Neural crest cell (in vitro differentiated cells): ENCODE results near the gene PACSIN2. TPM values are rescaled to one million over a fixed set of nuclear protein-coding genes. Genes with fewer than 3 reads are reported as not detected.
"Not testable (repeated sequence)": the region's sequence is repeated elsewhere in the genome, so short reads cannot be mapped to it uniquely, and the experiment has no call there.

Experiments
- DNase-seq: peaks from one replicate; pipeline ENCODE4 v3.0.0; 2021; ENCODE audit warnings: low read depth, mixed read lengths, low spot score
- H3K27ac Mint-ChIP-seq: one replicate; pipeline ENCODE4 v1.8.0; 2021; ENCODE audit warnings: mild to moderate bottlenecking, mixed read lengths; ENCODE audit not compliant: unreplicated experiment
- H3K27me3 Mint-ChIP-seq: 2 replicates; pipeline ENCODE4 v1.8.0; 2021; ENCODE audit warnings: low read depth, mild to moderate bottlenecking, mixed read lengths
- H3K36me3 Mint-ChIP-seq: 2 replicates; pipeline ENCODE4 v1.8.0; 2021; ENCODE audit warnings: low read depth, mild to moderate bottlenecking, mixed read lengths
- H3K4me1 Mint-ChIP-seq: 2 replicates; pipeline ENCODE4 v1.8.0; 2021; ENCODE audit warnings: mixed read lengths
- H3K4me3 Mint-ChIP-seq: one replicate; pipeline ENCODE4 v1.8.0; 2021; ENCODE audit warnings: mild to moderate bottlenecking, mixed read lengths
- H3K9me3 Mint-ChIP-seq: 2 replicates; pipeline ENCODE4 v1.8.0; 2021; ENCODE audit warnings: mixed read lengths
- CTCF ChIP-seq: fragments of 200-600 bp; sonication (generic); conservative IDR thresholded peaks from 2 replicates; pipeline ENCODE4 v1.5.0; 2021; ENCODE audit warnings: antibody characterized with exemption, mild to moderate bottlenecking
- total RNA-seq: library from RNA; stranded (reverse); gene quantifications from 2 replicates; pipeline ENCODE4 v1.2.1, GENCODE V29; 2021

The PACSIN2 gene
- total RNA-seq, 1 donor from 2014 or later, result 79.4 TPM

DNA sequence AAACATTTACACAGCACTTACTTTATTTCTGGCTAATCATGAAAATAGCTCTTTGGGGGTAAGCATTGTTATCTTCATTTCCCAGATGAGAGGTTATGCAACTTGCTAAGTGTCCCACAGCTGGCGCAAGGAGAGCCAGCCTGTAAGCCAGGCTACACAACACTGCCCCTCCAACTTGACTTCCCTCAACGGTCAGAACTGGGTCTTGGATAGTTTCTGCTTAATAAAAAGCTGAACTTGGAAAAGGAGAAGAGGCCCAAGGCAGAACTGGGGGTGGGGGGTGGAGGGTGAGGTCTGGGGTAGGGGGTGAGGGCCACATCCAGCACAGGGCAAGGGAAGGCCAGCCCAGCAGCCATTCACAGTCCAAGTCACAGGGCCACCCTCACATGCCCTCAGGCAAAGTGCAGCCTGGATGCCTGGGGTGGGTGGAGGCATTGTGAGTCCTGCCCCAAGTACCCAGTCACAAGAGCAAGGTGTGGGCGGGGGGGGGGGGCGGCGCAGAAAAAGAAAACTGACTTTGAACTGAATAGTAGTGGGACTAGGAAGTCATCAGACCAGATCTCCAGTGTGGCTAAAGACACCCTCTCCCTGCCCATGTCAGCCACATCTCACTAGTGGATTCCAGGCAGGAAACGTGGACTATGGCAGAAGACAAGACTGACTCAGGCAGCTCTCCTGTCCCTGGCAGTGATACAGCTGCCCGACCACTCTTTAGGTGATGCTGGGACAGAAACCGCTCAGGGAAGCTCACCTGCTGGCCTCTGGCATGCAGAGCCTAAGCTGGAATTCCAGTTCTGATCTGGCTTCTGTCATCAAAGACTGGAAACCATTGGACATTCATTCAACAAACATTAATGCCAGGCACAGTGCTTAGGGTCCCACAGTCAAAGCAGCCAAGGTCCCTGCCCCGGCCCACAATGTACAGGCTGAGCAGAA, 52.4 kb downstream of the PACSIN2 start:
- Mint-ChIP-seq H3K4me1 (peaks cover 78% of the 10 kb centered on the region), H3K4me3 (peak overlapping the region; percentile 39), H3K27me3 (no peaks in the 10 kb centered on the region), H3K27ac (peak overlapping the region; percentile 89), H3K9me3 (no peaks in the 10 kb centered on the region), H3K36me3 (peaks cover 2% of the 10 kb centered on the region)
- DNase-seq, result no peak
- no peak for TF ChIP-seq CTCF

DNA sequence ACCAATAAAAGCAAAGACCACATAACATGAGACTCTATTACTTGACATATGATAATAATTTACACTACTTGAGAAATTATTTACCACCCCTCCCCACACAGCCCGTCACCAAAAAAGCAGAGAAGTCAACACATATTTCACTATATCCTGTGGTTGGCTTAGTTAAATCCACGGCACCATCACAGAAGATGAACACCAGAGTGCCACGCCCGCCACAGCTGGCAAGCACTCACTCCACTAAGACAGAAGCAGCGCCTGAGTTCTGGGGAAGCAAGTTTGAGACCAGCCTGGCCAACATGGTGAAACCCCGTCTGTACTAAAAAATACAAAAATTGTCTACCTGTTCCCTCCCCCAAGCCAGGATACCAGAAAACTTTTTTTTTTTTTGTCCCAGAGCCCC, 53.1 kb downstream of the PACSIN2 start:
- H3K4me3 Mint-ChIP-seq, result peak overlapping the region; percentile 39
- no peak for TF ChIP-seq CTCF
- H3K27ac Mint-ChIP-seq, result peak overlapping the region; percentile 89

GRCh38 chr22:42961400-42961690, 53.6 kb downstream of the PACSIN2 start:
- not testable (repeated sequence) for DNase-seq, H3K36me3 Mint-ChIP-seq, H3K9me3 Mint-ChIP-seq, H3K27me3 Mint-ChIP-seq
- Mint-ChIP-seq H3K27ac (peak overlapping the region; percentile 89), H3K4me3 (peak overlapping the region; percentile 39), H3K4me1 (peaks cover 85% of the 10 kb centered on the region)

More for the DNA sequence above, 53.1 kb downstream of the PACSIN2 start:
- DNase-seq, result no peak
- Mint-ChIP-seq H3K4me1 (peaks cover 85% of the 10 kb centered on the region), H3K9me3 (no peaks in the 10 kb centered on the region), H3K27me3 (no peaks in the 10 kb centered on the region), H3K36me3 (peaks cover 2% of the 10 kb centered on the region)

DNA sequence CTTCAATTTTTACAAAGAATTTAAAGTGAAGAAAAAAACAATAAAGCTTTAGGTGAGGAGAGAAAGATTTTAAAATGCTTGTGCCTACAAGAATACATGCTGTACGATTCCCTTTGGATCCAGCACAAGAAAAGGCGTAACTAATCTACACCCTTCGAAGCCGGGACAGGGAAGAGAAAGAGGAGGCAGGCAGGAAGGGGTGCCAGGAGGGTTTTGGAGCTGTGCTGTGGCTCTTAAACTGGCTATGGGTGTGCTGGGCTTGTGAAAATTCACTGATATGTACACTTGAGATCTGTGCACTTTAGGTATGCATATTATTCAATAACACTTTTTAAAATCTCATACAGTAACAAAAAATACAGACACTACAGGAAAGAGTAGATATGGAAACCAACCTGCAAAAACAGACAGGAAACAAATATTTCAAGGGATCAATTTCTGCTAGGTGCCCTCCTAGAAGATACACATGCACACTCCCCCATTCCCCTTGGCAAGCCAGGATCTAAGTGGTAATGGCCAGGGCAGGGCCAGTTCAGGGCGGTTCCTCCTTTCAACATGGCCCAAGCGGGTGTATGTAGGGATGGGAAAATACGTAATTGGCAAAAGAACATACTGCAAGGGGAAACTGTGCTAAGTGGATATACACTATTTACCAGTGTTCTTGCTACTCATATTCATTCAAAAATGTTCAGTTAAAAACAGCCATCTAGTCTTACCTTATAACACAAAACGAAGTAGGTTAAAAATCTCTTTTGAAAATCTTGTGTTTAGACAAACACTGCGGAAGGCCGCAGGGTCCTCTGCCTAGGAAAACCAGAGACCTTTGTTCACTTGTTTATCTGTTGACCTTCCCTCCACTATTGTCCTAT, 54.2 kb downstream of the PACSIN2 start:
- no peaks in the 10 kb centered on the region for H3K27me3 Mint-ChIP-seq
- peak overlapping the region; percentile 90 for H3K27ac Mint-ChIP-seq
- TF ChIP-seq CTCF, result no peak
- no peak for DNase-seq
- H3K4me3 Mint-ChIP-seq, result peak overlapping the region; percentile 70
- peaks cover 6% of the 10 kb centered on the region for H3K36me3 Mint-ChIP-seq
- peaks cover 84% of the 10 kb centered on the region for H3K4me1 Mint-ChIP-seq
- peaks cover under 1% of the 10 kb centered on the region for H3K9me3 Mint-ChIP-seq

DNA sequence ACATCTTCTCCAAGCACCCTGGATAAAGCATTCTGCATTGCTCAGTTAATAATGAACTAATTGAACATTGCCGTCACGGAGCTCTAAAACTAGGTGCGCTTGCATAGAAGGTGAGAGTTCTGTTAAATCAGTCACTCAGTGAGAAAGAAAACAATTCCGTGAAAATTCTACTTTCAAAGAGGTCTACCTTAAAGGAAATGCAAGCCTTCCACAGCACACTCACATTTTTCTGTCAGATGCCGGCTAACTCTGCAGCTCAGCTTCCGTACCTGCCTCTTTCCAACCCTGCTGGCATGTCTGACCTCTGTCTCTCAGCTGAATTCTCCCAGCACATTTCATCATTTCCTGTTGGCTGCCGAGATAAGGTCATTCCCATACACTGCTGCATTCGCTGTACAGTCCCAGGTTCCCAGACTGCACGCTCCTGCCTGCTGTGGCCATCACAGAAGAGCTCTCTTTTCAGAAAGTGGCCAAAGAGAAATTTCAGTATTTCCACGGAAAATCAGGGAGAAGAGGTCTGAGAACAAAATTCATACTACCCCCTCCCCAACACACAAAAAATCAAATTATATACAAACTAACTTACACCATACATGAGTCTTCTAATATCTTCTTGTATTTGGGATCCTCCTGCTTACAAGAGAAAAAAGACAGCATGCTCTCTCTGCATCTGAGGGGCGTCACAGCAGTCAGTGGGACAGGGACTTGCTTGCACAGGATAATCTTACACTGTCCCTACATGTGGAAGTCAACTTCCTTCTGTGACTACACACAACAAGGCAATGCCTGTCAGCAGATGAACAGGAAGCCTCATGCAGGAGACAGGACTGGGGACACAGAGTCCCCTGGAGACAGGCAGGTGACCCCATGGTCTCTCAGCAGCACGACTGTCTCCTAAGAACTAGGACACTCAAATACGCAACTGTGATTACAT, 55.1 kb downstream of the PACSIN2 start:
- Mint-ChIP-seq H3K4me3 (peak overlapping the region; percentile 70), H3K36me3 (peaks cover 8% of the 10 kb centered on the region), H3K9me3 (peaks cover 3% of the 10 kb centered on the region), H3K4me1 (peaks cover 77% of the 10 kb centered on the region), H3K27ac (peak overlapping the region; percentile 90), H3K27me3 (no peaks in the 10 kb centered on the region)
- DNase-seq, result no peak
- no peak for TF ChIP-seq CTCF
